ENCODE measurements around the gene KIF17.

Gene KIF17

DNA sequence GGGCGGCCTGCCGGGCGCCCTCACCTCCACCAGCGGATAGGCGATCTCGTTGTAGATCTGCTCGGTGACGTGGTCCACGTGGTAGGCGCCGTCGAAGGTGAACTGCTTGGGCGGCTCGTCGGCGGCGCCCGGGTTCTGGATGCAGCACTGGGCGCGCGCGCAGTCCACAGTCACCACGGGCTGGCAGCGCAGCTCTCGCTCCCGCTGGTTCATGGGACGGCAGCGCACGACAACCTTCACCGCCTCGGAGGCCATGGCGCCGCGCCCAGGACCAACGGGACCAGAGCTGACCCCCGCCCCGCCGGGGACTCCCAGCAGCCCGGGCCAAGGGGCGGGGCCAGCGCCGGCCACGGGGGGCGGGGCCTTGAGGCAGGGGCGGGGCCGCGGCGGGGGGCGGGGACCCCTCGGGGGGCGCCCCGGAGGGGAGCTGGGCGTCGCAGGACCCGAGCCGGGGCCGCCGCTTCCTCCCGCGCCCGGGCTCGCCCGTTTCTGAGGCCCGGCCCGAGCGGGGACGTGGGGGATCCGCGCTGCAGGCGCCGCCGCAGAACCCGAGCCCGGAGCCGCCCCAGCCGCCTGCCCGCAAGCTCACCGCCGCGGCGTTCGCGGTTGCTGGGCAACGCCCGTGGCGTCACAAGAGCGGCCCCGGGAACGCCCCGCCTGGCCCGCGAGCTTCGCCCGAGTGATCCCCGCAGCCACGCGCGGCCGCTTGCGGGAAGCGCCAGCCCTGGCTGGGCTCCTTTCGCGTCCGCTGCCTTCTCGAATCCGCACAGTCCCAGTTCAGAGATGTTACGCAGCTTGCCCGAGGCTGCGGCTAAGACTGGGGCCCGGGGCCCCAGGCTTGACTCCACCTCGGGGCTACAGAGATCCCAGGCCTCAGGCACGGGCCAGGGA, at the start of gene KIF17:
TSS of gene KIF17 (minus strand) at position 556 of the 891 bp plus-strand sequence. CDS start at position 255, 301 bp downstream.
- TF ChIP-seq CTCF (IDR thresholded peaks at IDR 0.05; ENCODE audit: extremely low read depth, missing control alignments) = no peak
- peak; percentile 88 for DNase-seq (ENCODE audit: low spot score)

DNA sequence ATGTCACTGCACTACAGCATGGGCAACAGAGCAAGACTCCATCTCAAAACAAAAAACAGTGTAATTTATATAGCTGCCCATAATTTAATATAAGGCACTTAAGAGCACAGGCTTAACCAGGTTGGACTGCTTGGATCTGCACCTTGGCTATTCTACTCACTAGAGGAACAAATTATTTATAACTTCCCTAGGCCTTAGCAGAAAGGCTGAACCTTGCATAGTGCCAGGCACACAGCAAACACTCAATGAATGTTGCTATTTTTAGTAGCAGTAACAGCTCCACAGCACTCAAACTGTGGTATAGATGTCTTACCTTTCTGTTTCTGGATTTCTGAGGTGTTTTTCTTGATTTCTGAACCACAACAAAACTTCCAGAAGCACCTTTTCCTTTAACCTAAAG, 49.5 kb upstream of the KIF17 start:
- no peak for TF ChIP-seq CTCF (IDR thresholded peaks at IDR 0.05; ENCODE audit: extremely low read depth, missing control alignments)
- no peak for DNase-seq (ENCODE audit: low spot score)

DNA sequence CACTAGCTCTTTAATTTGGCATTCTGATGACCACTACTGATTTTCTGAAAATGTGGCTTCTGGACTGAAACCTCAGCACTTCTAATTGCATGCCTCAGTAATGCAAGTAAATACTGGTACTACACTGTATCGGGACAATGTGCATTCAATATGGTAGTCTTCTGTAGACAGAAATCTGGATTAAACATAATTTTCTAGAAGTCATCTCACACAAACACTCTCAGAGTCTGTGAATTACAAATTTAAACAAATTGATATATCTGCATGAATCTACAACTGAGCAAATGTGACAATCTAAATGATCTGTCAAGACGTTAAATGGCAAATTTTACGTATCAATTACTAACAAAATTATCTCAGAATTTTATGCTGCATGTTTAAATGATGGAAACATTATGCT, 45.6 kb upstream of the KIF17 start:
- no peak for DNase-seq (ENCODE audit: low spot score)
- no peak for TF ChIP-seq CTCF (IDR thresholded peaks at IDR 0.05; ENCODE audit: extremely low read depth, missing control alignments)

GRCh38 chr1:20760322-20760721, 42.5 kb upstream of the KIF17 start:
- no peak for TF ChIP-seq CTCF (IDR thresholded peaks at IDR 0.05; ENCODE audit: extremely low read depth, missing control alignments)
- DNase-seq (ENCODE audit: low spot score) = no peak

DNA sequence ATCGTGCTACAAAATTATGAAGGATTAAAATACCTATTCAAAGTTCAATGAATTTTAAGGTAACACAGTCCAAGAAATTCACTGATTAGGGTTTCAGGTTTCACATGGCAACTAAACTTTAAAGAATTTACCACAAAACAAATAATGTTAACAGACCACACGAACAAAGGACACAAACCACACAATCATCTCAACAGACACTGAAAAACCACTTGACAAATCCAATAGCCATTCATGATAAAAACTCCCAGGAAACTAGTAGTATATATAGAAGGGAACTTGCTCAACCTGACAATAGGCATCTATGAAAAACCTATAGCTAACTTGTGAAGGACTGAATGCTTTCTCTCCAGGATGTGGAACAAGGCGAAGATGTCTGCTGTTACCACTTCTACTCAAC, 35.8 kb upstream of the KIF17 start:
- DNase-seq (ENCODE audit: low spot score) = no peak
- TF ChIP-seq CTCF (IDR thresholded peaks at IDR 0.05; ENCODE audit: extremely low read depth, missing control alignments) = no peak

- TF ChIP-seq CTCF (IDR thresholded peaks at IDR 0.05; ENCODE audit: extremely low read depth, missing control alignments) = no peak
- DNase-seq (ENCODE audit: low spot score) = no peak
These were observed 33.7 kb upstream of the KIF17 start for GRCh38 chr1:20751462-20751990.

DNA sequence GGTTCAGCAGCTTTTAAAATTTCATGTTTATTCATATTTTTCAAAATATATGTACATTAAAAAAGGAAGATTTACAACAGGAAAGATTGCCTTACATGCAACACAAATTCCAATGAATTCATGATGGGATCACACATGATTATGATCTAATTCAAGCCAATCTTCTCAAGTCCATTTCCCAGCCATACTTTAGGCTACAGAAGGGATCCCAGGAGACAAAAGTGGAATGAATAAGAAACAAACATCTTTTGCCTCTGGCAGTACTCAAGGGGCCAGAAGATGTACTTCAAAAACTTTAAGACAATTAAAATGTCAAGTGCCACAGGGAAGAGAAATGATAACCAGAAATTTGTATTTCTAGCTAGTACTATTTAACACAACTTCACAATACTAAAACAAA, 24.9 kb upstream of the KIF17 start:
- no peak for TF ChIP-seq CTCF (IDR thresholded peaks at IDR 0.05; ENCODE audit: extremely low read depth, missing control alignments)
- DNase-seq (ENCODE audit: low spot score) = no peak
